Measurements from ENCODE around the gene CRYZL1. TPM values are rescaled to one million over a fixed set of nuclear protein-coding genes. Genes with fewer than 3 reads are reported as not detected.

CRYZL1 gene
- total and polyA plus RNA-seq, 8 donors: 21.8 to 84.5 (median 63.4) TPM

DNA sequence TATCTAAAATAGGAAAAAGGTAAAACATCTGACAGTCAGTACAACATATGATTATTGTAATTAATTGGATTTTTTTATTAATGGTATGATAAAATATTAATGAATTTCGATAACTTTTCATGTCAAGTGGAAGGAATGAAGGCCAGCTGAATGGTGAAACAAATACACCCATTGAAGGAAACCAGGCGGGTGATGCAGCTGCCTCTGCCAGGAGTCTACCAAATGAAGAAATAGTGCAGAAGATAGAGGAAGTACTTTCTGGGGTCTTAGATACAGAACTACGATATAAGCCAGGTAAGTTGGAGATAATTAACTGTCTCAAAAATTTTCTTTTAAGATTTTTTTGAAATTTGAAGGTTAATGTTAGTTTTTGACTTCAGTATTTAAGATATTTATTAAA, 95.5 kb downstream of the CRYZL1 start:
- TF ChIP-seq, protein P1, sequence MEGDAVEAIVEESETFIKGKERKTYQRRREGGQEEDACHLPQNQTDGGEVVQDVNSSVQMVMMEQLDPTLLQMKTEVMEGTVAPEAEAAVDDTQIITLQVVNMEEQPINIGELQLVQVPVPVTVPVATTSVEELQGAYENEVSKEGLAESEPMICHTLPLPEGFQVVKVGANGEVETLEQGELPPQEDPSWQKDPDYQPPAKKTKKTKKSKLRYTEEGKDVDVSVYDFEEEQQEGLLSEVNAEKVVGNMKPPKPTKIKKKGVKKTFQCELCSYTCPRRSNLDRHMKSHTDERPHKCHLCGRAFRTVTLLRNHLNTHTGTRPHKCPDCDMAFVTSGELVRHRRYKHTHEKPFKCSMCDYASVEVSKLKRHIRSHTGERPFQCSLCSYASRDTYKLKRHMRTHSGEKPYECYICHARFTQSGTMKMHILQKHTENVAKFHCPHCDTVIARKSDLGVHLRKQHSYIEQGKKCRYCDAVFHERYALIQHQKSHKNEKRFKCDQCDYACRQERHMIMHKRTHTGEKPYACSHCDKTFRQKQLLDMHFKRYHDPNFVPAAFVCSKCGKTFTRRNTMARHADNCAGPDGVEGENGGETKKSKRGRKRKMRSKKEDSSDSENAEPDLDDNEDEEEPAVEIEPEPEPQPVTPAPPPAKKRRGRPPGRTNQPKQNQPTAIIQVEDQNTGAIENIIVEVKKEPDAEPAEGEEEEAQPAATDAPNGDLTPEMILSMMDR (IDR thresholded peaks at IDR 0.05): no peak
- no peak for ATAC-seq
- Histone ChIP-seq H3K27me3 (no peaks in the 10 kb centered on the region), H3K27ac (peak overlapping the region in 1 of 2 donors; percentile 7), H3K36me3 (peaks cover 0 to 48% of the 10 kb centered on the region in 2 donors), H3K9me3 (no peaks in the 10 kb centered on the region), H3K4me3 (no peak overlapping the region), H3K4me1 (peaks cover 17 to 43% of the 10 kb centered on the region in 2 donors)
- intact Hi-C loops (cut with DNase I): no loop called here
- DNase-seq: no peak

DNA sequence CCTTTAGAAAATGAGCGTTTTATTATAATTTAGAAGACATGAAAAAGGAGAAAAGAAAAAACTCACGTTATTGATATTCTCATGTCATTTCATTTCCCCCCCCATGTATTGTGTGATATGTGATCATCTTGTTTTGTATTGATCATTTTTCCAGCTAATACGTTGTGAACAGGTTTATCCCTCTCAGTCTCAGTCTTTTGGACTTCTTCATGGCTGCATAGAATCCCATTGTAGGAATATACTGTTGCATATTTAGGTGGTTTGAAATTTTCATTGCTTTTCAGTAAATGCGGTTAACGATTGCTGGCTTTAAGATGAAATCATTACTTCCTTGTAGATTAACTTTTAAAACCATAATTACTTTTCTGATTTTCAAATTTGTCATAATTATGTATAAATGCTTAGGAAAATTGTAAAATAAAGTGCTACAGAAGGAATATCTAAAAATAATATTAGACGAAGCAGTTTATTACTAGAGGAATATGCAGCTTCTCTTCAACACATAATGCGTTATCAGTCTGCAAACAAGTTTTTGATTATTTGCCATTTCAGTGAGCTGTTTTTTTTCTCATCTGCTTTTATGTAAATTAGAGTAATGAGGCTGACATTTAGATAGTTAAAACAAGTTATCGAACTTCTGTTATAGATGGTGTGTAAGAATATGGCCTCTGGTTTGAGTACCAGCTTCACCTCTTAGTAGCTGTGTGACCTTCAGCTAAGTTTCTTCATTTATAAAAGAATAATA, 96.9 kb downstream of the CRYZL1 start:
- intact Hi-C loops (cut with DNase I): no loop called here
- Histone ChIP-seq H3K27me3 (no peaks in the 10 kb centered on the region), H3K4me3 (peak overlapping the region; percentile 61 to 81), H3K36me3 (peaks cover 0 to 34% of the 10 kb centered on the region in 2 donors), H3K27ac (no peak overlapping the region), H3K4me1 (peaks cover 17 to 53% of the 10 kb centered on the region in 2 donors), H3K9me3 (no peaks in the 10 kb centered on the region)
- TF ChIP-seq, protein P1 (IDR thresholded peaks at IDR 0.05): no peak
- no peak for DNase-seq
- no peak for ATAC-seq

DNA sequence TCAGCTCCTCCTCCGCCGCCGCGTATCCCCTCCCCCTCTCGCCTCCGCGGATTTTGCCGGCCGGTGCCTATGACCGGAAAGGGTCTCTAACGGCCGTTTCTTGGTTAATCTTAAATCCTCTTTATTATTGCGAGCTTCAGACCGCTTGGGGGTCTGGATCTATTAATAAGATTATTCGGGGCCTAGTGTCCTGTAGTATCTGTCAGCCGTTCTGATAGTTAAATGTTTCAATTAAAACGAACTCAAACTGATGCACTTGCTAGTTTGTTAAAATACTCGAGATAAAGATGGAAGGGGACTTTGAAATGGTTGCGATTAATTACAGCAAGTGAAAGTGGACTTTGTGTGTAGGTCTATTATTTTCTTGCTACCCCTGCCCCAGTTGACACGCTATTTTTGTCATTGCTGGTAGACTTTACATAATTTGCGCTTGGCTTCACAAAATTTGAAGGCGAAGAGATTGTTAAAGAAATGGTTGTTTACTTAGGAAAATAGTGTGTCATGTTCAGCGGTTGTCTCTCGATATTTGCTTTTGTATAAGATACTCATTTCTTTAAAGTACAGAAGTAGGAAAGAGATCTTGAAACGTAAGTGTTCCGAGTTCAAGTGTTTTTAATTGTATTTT, 97.9 kb downstream of the CRYZL1 start:
- intact Hi-C loops (cut with DNase I): no loop called here
- peak in 3 of 4 donors; percentile 70 to 92 (median 71) for DNase-seq
- Histone ChIP-seq H3K4me3 (peak overlapping the region; percentile 61 to 81), H3K4me1 (peaks cover 17 to 52% of the 10 kb centered on the region in 2 donors), H3K9me3 (no peaks in the 10 kb centered on the region), H3K27me3 (no peaks in the 10 kb centered on the region), H3K27ac (peak overlapping the region; percentile 99), H3K36me3 (peaks cover 0 to 31% of the 10 kb centered on the region in 2 donors)
- peak; percentile 43 for ATAC-seq
- TF ChIP-seq, protein P1 (IDR thresholded peaks at IDR 0.05): no peak

DNA sequence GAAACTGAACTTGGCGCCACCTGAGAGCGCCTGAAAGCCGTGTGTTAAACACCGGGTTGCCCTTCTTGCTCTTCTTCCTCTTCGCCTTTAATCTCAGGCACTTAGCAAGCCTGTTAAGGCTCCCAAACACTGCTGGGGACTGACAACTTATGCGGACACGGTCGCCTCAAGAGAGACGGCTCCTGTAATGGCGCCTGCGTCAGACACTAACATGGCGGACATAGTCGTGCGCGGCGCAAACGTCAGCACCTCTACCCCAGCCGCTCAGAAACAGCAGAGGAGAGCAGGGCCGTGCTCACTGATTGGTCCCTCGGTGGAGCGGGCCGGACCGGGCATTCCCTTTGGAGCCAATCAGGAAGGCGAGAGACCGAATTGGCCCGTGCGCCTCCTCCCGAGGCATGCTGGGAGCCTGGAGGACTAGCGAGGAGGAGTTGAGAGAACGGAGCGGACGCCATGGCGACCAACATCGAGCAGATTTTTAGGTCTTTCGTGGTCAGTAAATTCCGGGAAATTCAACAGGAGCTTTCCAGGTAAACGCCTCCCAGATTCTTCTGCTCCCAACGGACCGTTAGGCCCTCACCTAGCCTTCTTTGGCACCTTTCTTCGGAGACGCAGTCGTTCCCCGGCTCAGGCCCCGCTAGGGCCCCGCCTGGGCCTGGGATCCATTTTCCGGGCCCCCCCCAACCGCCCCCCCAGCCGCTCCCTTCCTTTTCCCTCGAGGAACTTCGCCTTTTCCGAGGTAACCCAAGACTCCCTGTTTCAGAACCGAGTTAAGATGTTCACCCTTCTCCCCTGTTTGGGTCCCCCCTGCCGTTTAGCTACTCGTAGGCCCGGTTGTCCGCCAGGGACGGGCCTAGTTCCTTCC, 98.7 kb downstream of the CRYZL1 start, which contains the start of gene SON:
Gene SON (plus strand): TSS at position 399 of the 865 bp plus-strand sequence. CDS start 55 bp downstream, at position 454.
- DNase-seq (peak; percentile 97 to 100 (median 98)), ATAC-seq (peak; percentile 96)
- TF ChIP-seq, protein P1 (IDR thresholded peaks at IDR 0.05): no peak
- no peaks in the 10 kb centered on the region for H3K9me3 ChIP-seq
- H3K27ac ChIP-seq: peak within 1 kb of the TSS; percentile 99
- H3K4me3 ChIP-seq: peak within 1 kb of the TSS; percentile 61 to 81
- peaks cover 0 to 31% of the 10 kb centered on the region in 2 donors for H3K36me3 ChIP-seq
- intact Hi-C loops (cut with DNase I): no loop called here
- peaks cover 17 to 44% of the 10 kb centered on the region in 2 donors for H3K4me1 ChIP-seq
- no peaks in the 10 kb centered on the region for H3K27me3 ChIP-seq
